ENCODE results near the gene ZNF654. TPM values are rescaled to one million over a fixed set of nuclear protein-coding genes. Genes with fewer than 3 reads are reported as not detected.
A peak's percentile ranks its signal among the peaks of the same experiment; 100 is the strongest.

The ZNF654 gene
- total RNA-seq (2016; rRNA removed; fragmentation: Illumina TruSeq; extraction: Trizol) (4.1 and 5.3 TPM in 2 replicates), polyA plus RNA-seq (2011; rRNA removed) (1.8 and 2.6 TPM in 2 replicates), polyA minus RNA-seq (2011; rRNA and poly(A)+ RNA removed; ENCODE audit: low replicate concordance) (1.6 and 2.5 TPM in 2 replicates), Bru-seq, nascent RNA (percentile 81 among the genes with signal in this experiment), BruChase-seq, experiment 1, labeled RNA remaining after a 6-hour chase (percentile 64 among the genes with signal in this experiment), BruChase-seq, experiment 2, labeled RNA remaining after a 2-hour chase (percentile 69 among the genes with signal in this experiment)
- 0.71 TPM in 2 replicates for total RNA-seq (2016; cell fraction: cytosol; rRNA removed; fragmentation: Illumina TruSeq; extraction: Trizol; ENCODE audit: low read depth)
- 3.3 and 5.6 TPM in 2 replicates for total RNA-seq (2016; cell fraction: insoluble cytoplasmic fraction; rRNA removed; fragmentation: Illumina TruSeq; extraction: Trizol)
- total RNA-seq (2016; cell fraction: membrane; rRNA removed; fragmentation: Illumina TruSeq; extraction: Trizol) = 1.3 and 2.8 TPM in 2 replicates
- 9.7 and 10.2 TPM in 2 replicates for total RNA-seq (2016; cell fraction: nucleus; rRNA removed; fragmentation: Illumina TruSeq; extraction: Trizol)
- polyA plus RNA-seq (2011; cell fraction: cytosol; rRNA removed) = 0.93 and 1.4 TPM in 2 replicates
- polyA plus RNA-seq (2011; cell fraction: nucleus; rRNA removed) = 2.4 and 2.5 TPM in 2 replicates
- 3.8 and 4.8 TPM in 2 replicates for polyA plus RNA-seq (2012)
- 0.38 and 0.66 TPM in 2 replicates for polyA plus RNA-seq (2016; cell fraction: cytosol; fragmentation: Illumina TruSeq; extraction: Trizol; ENCODE audit: low read depth)
- polyA plus RNA-seq (2016; cell fraction: insoluble cytoplasmic fraction; fragmentation: Illumina TruSeq; extraction: Trizol; ENCODE audit: low read depth) = 4.5 and 4.8 TPM in 2 replicates
- polyA plus RNA-seq (2016; cell fraction: membrane; fragmentation: Illumina TruSeq; extraction: Trizol; ENCODE audit: low read depth) = 0.79 and 1.2 TPM in 2 replicates
- polyA plus RNA-seq (2016; cell fraction: nucleus; fragmentation: Illumina TruSeq; extraction: Trizol; ENCODE audit: insufficient read depth, low read depth) = 6.5 and 7.6 TPM in 2 replicates
- 4.0 and 7.2 TPM in 2 replicates for polyA minus RNA-seq (2011; cell fraction: cytosol; rRNA and poly(A)+ RNA removed)
- polyA minus RNA-seq (2011; cell fraction: nucleus; rRNA and poly(A)+ RNA removed) = 21.9 and 22.1 TPM in 2 replicates
- long read RNA-seq, experiment 1, partial matches to known transcripts = 5 of 8 reads
- long read RNA-seq, experiment 1, other reads (novel, unspliced or antisense) = 3 of 8 reads
- long read RNA-seq, experiment 2, partial matches to known transcripts = 2 of 5 reads
- long read RNA-seq, experiment 2, other reads (novel, unspliced or antisense) = 3 of 5 reads

DNA sequence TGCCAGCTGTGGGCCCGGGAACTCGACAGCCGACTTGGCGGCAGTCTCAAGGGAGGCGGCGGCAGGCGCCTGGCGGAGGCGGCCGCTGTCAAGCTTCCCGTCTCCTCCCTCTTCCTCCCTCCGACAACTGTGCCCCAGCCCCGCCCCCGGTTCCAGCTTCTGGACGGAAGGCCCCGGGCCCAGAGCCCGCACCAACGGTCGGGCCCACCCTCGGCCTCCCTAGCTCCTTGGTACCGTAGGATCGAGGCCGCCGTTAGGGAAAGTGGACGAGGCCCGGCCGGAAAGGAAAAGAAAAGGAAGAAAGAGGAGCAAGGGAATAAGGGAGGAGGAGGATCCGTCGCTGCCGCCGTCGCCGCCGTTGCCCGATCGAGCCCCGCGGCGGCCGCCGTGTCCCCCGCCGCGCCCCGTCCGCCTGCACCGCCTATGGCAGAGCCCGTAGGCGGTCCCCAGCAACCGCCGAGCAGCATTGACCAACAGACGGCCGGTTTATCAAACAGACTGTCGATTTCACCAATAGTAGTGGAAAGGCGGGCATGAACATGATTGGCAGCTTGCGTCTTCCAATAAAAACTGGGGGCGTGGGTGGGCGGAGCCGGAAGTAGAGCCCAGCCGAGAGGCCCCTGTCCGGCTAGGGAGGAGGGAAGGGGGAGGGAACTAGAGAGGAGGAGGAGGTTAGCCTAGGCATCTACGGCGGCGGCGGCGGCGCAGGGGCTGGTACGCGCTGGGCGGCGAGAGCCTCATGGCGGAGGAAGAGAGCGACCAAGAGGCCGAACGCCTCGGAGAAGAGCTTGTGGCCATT, at the start of gene ZNF654, which contains the start of gene CGGBP1:
Gene ZNF654 (plus strand): TSS at position 675 of the 799 bp plus-strand sequence. CDS start 65 bp downstream, at position 740.
Gene CGGBP1 (minus strand): TSS at position 425 of the 799 bp plus-strand sequence. CDS start 3,029 bp downstream, outside the sequence.
- Histone ChIP-seq H3K79me2 (ENCODE audit: insufficient read depth, low read length) (peaks cover 61% of the 10 kb centered on the region), H3K36me3 (replicated peaks in 1 of 2; ENCODE audit: control insufficient read depth in 1 of 2, insufficient read depth in 2 of 2, low read length in 2 of 2) (peaks cover 3 to 13% of the 10 kb centered on the region in 2 experiments; a peak in 2 of 5 replicates), H2AFZ (ENCODE audit: low read length) (peak within 1 kb of the TSS; percentile 34), H3K9ac (ENCODE audit: insufficient read depth, low read depth, low read length) (peak within 1 kb of the TSS; percentile 87), H4K20me1 (ENCODE audit: insufficient read depth, low read length) (peaks cover 7% of the 10 kb centered on the region; the same call in 1 of the 2 replicates), H3K27me3 (ENCODE audit: control insufficient read depth in 1 of 2, insufficient read depth in 2 of 2, low read length in 2 of 2) (no peaks in the 10 kb centered on the region; a peak in 1 of 5 replicates), H3K4me2 (ENCODE audit: low read depth, low read length) (peak within 1 kb of the TSS; percentile 71), H3K4me1 (ENCODE audit: insufficient read depth, low read length) (peaks cover 30% of the 10 kb centered on the region), H3K9me3 (ENCODE audit: low read length) (no peaks in the 10 kb centered on the region), H3K4me3 (replicated peaks in 1 of 3; ENCODE audit: insufficient read depth in 1 of 3, low read depth in 2 of 3, low read length in 3 of 3) (peak within 1 kb of the TSS; percentile 80 to 95 (median 91)), H3K27ac (ENCODE audit: extremely low read length, insufficient read depth, low read length) (peak within 1 kb of the TSS; percentile 88)
- DNase-seq (ENCODE audit: low spot score) = peak; percentile 97
- BruUV-seq (replicated peaks) = no TSS peak
- ATAC-seq = peak; percentile 96
- in situ Hi-C loops (cut with HindIII; ENCODE audit: extremely low pct_ligation_motif_present, low pct_unique_long_range_greater_than_20kb) (loop anchor here (5.0 kb wide), 1 partner anchor 94 kb away; no protein-coding TSS in a partner anchor), intact Hi-C loops (cut with micrococcal nuclease; ENCODE audit: unreplicated experiment) (loop anchor here (5.0 to 10.0 kb wide), 2 partner anchors 74 to 126 kb away; no protein-coding TSS in a partner anchor)
- 1% methylated on average over 48 of the region's 76 CpGs for WGBS (ENCODE audit: low lambda C conversion rate)
- POLR2A ChIA-PET = interaction anchor here (0.7 to 2.1 kb wide), 6 partner anchors 8 to 91 kb away, joined by 3 to 19 read pairs (median 3); partner anchors contain the start of gene C3orf38
- FAIRE-seq = peak; percentile 43
- CTCF ChIA-PET (ENCODE audit: low intra/inter-chr PET ratio, low total read pairs) = no interaction called here
- no peak for TF ChIP-seq PITX1 (CRISPR knock-in tag; IDR thresholded peaks at IDR 0.05)
- no peak for TF ChIP-seq HMG20B (CRISPR knock-in tag; conservative IDR thresholded peaks at IDR 0.05)
- no peak for TF ChIP-seq ZKSCAN8 (CRISPR knock-in tag; IDR thresholded peaks at IDR 0.05; ENCODE audit: borderline replicate concordance)
- TF ChIP-seq ZNF30 (CRISPR knock-in tag; IDR thresholded peaks at IDR 0.05) = no peak
- no peak for TF ChIP-seq MTA3 (CRISPR knock-in tag; IDR thresholded peaks at IDR 0.05)
- no peak for TF ChIP-seq ZKSCAN5 (CRISPR knock-in tag; IDR thresholded peaks at IDR 0.05)
- TF ChIP-seq, protein P1, sequence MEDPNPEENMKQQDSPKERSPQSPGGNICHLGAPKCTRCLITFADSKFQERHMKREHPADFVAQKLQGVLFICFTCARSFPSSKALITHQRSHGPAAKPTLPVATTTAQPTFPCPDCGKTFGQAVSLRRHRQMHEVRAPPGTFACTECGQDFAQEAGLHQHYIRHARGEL (CRISPR knock-in tag; IDR thresholded peaks at IDR 0.05) = no peak
- TF ChIP-seq THAP11 (CRISPR knock-in tag; IDR thresholded peaks at IDR 0.05) = peak; percentile 86
- TF ChIP-seq SRY (CRISPR knock-in tag; IDR thresholded peaks at IDR 0.05) = no peak
- TF ChIP-seq ZGPAT (CRISPR knock-in tag; IDR thresholded peaks at IDR 0.05) = peak; percentile 82; the same call in 1 of the 2 replicates
- peak; percentile 78; the same call in 1 of the 2 replicates for TF ChIP-seq TOPORS (CRISPR knock-in tag; IDR thresholded peaks at IDR 0.05)
- 0 out of 2 replicates have a peak, but pooled peaks have one; percentile 12 for TF ChIP-seq ZSCAN29 (CRISPR knock-in tag; conservative IDR thresholded peaks at IDR 0.05)
- no peak for TF ChIP-seq DNMT3B (CRISPR knock-in tag; conservative IDR thresholded peaks at IDR 0.05)
- no peak for TF ChIP-seq NFIB (CRISPR knock-in tag; IDR thresholded peaks at IDR 0.05; ENCODE audit: borderline replicate concordance)
- TF ChIP-seq MED13 (CRISPR knock-in tag; IDR thresholded peaks at IDR 0.05) = peak; percentile 49; the same call in 1 of the 2 replicates
- 0 out of 2 replicates have a peak, but pooled peaks have one; percentile 86 for TF ChIP-seq ZNF354B (CRISPR knock-in tag; IDR thresholded peaks at IDR 0.05)
- TF ChIP-seq, protein P2, sequence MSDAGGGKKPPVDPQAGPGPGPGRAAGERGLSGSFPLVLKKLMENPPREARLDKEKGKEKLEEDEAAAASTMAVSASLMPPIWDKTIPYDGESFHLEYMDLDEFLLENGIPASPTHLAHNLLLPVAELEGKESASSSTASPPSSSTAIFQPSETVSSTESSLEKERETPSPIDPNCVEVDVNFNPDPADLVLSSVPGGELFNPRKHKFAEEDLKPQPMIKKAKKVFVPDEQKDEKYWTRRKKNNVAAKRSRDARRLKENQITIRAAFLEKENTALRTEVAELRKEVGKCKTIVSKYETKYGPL (CRISPR knock-in tag; IDR thresholded peaks at IDR 0.05) = no peak

Data from HepG2 (cell line).